Liver (tissue), 3 donors: Measurements from ENCODE around the gene TMEM42.

ENCODE experiments used
- CTCF ChIP-seq: fragments of 150-350 bp; IDR thresholded peaks from 2 replicates; pipeline ENCODE4 v1.5.1; 2017; ENCODE audit warnings: improper control_type of control experiment, low read depth, low read length; ENCODE audit not compliant: missing input control
- TAF1 ChIP-seq: conservative IDR thresholded peaks from 2 replicates; pipeline ENCODE4 v1.6.1; 2016; ENCODE audit warnings: antibody characterized with exemption, mild to moderate bottlenecking
- donor health status: healthy.
- donor health status: healthy.

GRCh38 chr3:44865272-44866035, 3.7 kb downstream of the TMEM42 start:
- no peak for TF ChIP-seq CTCF
- no peak for TF ChIP-seq TAF1
